Activated CD4-positive, alpha-beta T cell treated with anti-CD3 and anti-CD28 coated beads, Interleukin-2, Interleukin-6, amounts not matched to agents 100 ng/mL and 50 ng/mL, durations not matched to agents 16 hours and 8 hours (primary cell): Measurements from ENCODE around the gene AUTS2.
"Not testable (repeated sequence)": the region's sequence is repeated elsewhere in the genome, so short reads cannot be mapped to it uniquely, and the experiment has no call there.

ENCODE experiments used
- DNase-seq: peaks from one replicate; pipeline ENCODE4 v3.0.0-alpha.2; 2020

Gene AUTS2

GRCh38 chr7:69764681-69765080 lies 166.4 kb downstream of the AUTS2 start:
- DNase-seq, result no peak

DNA sequence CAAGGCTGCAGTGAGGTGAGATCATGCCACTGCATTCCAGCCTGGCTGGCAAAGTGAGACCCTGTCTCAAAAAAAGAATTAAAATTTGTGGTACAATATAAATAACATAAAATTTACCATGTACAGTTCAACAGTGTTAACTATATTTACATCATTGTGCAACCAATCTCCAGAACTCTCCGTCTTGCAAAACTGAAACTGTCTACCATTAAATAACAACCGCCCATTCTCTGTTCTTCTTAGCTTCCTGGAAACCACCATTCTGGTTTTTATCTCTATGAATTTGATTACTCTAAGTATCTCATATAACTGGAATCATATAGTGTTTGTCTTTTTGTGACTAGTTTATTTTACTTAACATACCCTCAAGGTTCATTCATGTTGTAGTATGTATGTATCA lies 167.6 kb downstream of the AUTS2 start:
- peak; percentile 2 for DNase-seq

DNA sequence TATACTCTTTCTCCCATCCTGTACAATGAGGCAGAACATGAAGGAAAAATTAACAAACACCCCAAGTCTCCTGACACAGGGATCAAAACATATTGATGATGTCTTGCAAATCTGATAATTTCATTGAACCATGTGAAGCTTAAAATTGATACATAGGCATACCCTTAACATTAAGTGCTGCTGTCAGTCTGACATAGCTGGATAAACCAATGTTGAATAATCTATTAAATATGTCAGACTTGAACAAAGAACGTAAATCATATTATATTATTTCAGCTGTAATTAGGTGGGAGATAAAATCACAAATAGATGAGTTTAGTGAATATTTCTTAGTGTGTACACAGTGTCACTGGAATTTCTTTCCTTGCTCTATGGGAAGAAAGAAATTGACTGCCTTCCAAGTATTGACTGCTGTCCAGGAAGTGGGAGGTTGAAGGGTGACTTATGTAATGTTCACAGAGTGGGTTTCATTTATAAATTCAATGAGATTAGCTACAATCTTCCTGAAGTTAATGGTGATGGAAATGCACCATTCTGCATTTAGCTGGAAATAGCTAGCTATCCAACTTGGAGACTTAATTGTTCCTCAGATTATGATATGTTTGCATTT lies 170.8 kb downstream of the AUTS2 start:
- DNase-seq, result no peak

DNA sequence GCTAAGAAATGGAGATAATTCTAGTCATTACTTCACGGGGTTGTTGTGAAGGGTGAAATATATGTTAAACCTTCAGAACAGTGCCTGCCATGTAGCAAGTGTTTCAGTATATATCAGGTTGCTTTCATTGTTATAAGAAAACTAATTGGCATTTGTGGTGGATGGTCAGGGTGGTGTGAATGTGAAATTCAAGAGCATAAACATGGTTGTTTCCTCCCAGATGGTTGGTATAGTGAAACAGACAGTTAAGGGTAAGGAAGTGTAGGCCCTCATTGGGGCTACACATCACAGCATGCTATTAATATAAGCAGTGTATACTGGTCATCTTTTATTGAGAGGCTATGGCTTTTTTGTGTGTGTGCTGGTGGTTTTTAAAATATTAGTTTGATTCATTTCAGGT lies 171.6 kb downstream of the AUTS2 start:
- DNase-seq, result no peak

DNA sequence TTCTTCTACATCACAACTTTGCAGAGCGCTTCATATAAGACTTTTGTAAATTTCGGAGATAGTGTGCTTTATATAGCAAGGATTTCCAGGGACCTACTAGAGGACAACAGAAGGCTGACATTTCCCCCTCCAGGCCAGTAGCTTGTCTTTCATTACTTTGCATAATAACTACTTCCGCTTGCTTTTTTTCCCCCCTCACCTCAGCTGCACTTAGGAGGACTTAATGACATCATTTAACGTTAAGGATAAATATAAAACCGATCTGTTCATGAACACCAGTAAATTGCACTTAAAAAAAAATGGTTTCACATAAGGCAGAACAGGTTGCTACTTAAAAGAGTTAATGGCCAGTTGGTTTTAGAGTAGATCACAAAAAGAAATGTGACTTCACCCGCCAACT lies 172.3 kb downstream of the AUTS2 start:
- DNase-seq, result no peak

GRCh38 chr7:69772718-69773436 lies 174.6 kb downstream of the AUTS2 start:
- no peak for DNase-seq

DNA sequence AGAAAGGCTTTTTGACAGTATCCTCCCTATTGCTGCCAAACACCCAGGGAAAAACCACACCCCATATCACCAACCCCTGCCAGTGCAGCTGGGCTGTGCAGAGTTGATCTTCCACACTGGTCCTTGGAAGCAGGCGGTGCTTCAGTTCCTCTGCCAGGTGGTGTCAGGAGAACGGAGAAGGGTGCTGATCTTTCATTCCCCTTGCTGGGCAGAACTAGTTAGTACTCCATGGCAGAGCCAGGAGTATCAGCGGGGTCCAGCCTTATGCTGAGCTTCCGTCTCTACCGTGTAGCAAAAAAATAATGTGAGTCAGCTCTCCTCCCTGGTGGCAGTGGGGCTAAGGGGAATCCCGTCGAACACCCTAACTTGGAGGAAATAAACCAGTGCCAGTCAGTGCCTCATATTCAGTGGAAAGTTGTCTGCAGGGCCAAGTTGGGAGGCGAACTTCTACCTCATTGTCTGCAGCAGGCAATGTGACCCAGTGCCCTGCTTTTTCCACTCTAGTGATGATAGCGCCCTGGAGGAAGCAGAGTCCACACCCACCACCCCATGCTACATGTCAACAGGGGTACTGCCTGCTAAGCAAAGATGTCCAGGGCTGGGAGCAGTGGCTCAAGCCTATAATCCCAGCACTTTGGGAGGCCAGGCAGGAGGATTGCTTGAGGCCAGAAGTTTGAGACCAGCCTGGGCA lies 175.4 kb downstream of the AUTS2 start:
- no peak for DNase-seq

- DNase-seq, result no peak
Observed at GRCh38 chr7:69775231-69775771, 177.0 kb downstream of the AUTS2 start.

DNA sequence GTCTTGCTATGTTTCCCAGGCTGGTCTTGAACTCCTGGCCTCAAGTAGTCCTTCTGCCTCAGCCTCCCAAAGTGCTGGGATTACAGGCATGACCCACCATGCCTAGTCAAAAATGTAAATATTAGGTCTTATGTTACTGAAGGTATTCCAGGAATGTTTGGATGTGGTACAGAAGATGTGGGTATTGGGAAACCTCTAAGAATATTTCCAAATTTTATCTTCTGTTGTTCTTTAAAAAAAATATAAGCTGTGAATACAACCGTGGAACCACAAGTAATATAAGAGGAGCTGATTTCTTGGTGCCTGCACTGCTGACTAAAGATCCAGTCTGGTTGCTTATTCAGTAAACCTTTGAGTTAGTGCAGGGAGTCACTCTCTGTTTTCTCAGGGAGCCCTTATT lies 178.3 kb downstream of the AUTS2 start:
- no peak for DNase-seq

DNA sequence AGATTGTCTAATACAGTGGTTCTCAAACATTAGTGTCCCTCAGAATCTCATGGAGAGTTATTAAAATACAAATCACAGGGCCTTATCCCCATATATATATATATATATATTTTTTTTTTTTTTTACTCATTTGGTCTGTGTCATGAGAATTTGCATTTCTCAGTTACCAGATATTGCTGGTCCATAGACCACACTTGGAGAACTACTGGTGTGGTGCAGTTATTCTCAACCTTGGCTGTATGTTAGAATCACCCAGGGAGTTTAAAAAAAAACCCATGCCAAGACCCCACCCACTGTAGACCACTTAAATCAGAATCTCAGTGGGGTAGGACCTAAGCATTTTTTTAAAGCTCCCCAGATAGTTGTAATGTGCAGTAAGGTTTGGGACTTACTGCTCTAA lies 179.9 kb downstream of the AUTS2 start:
- no peak for DNase-seq

DNA sequence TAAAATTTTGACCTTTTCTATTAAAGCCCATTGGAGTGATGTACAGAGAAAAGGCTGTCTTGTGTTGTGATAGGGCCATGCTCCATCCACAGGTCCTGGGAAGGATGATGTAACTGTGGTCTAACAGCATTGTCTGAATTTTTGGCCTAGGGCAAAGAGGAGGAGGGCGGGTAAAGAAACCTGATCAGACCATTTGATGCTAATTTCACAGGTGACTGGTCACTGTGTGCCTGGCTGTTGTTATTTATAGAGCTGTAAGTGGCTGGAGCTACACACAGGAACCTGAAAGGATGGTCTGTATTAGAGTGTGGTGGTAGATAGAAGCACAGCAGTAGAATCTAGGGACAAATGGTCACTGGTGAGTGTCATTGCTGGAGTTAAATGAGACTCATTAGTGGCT lies 182.1 kb downstream of the AUTS2 start:
- no peak for DNase-seq

GRCh38 chr7:69781412-69781846 lies 183.2 kb downstream of the AUTS2 start:
- no peak for DNase-seq

GRCh38 chr7:69782917-69783684 lies 184.8 kb downstream of the AUTS2 start:
- no peak for DNase-seq

- DNase-seq, result not testable (repeated sequence)
Observed at GRCh38 chr7:69786130-69786529, 187.9 kb downstream of the AUTS2 start.

DNA sequence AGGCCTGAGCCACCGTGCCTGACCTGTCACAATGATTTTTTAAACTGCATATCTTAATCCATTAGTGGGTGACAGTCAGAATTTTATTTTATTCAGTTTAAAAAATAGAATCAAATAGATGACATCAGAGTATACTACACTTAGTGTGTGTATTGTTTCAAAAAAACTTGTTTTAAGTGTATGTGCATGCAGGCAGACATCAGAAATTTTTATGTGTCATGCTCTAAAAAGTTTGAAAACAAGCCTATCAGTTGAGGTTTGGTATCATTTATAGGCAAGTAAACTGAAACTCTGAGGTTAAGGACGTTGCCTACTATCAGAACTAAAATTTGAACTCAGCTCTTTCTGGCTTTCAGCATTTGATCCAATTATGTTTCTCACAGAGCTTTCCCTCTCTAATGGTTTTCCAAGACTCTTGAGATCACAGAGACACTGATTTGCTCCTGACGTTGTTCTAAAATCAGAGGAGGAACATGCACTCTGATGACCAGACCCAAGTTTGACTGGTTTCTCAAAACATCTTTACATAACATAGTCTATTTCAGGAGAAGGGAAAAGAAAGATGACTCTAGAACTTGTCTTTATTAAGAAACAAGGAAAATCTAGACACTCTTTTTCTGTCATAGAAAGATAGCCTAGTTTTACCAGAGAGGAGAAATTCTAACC lies 188.6 kb downstream of the AUTS2 start:
- DNase-seq, result no peak

DNA sequence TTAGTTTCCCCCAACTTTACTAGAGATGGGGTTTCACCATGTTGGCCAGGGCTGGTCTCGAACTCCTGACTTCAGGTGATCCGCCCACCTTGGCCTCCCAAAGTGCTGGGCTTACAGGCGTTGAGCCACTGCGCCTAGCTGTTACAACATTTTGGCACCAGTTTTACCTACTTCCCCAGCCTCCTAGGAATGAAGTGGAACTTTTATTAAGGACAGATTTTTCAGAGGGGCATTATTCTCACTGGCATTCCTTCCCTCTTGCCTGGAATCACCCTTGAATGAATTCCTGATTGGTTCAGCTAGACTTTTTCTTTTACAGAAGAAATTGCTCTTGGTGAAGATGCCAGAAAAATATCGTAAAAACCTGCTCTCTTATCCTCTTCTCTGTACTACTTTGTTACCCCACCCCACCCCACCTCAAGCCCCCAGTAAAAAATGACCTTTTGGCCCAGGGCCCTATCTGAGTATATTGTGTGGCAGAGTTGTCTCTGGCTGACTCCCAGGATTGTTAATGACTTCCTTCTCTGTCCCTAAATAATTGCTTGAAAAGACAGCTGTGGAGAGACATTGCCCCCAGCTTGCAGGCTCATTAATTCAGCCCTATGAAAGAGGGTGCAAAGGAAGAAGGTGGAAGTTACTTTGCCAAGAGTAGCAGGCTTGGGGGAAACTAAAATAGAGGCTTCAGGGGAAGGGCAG lies 189.6 kb downstream of the AUTS2 start:
- DNase-seq, result no peak

GRCh38 chr7:69789563-69789962 lies 191.3 kb downstream of the AUTS2 start:
- no peak for DNase-seq

DNA sequence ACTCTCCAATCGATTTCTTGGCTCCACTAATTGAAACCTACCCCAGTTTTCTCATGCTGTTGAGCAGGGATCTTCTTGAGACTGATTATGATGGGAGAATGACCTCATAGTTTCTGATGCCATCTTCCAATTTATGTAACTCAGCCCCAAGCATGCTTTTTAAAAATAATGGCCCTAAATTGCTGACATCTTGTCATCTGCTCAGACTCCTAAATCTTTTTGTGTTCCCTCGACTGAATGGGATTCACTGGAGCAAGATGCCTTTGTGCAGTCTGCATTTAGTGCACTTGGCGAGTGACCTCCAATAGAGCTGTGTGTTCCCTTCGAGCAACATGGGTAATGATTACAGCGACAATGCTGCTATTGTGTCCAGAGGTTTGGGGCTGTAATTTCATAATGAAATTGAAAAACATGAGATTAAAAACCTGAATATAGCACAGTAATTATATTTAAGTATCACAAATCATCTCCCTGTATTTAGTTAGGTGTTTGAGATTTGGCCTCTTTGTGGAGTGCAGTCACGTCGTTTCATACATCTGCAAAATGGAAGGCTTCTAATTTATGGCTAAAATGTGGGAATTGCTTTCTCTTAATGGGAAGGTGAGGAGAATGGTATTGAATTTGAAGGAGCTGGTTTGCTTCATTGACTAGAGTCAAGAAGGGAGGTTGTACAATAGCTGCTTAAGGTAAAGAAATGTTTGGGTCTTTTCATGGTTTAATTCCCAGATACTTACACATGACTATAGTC lies 192.9 kb downstream of the AUTS2 start:
- DNase-seq, result no peak

DNA sequence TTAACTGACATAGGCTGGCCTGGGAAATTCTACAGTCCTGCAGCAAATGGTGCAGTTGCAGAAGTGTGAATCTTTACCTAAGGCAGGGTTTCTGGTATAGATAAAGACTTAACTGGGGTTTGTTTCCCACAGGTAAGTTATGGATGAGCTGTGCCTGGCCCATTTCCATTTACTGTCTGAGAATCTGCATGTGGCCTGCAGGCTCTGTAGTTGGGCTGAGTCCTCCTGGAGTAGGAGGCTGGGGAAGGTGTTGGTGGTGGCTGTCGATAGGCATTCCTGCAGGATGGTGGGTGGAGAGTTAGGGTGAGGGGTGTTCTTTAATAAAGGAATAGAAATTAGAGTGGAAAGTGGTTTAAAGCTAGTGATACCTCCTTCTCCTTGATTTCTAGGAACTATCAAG lies 193.5 kb downstream of the AUTS2 start:
- no peak for DNase-seq

- no peak for DNase-seq
Observed at GRCh38 chr7:69795932-69796331, 197.7 kb downstream of the AUTS2 start.

- no peak for DNase-seq
Observed at GRCh38 chr7:69796416-69796815, 198.1 kb downstream of the AUTS2 start.
